A549 treated with AZD9567 at 1 μM for 4 hours (cell line): ENCODE measurements around the gene OR4P4. TPM values are rescaled to one million over a fixed set of nuclear protein-coding genes. Genes with fewer than 3 reads are reported as not detected.

Experiments
- total RNA-seq: library from RNA; stranded (reverse); fragments of 200-300 nt; extraction: Qiagen RNA extraction; gene quantifications from 5 replicates; pipeline ENCODE4 v1.2.3, GENCODE V29; 2022; ENCODE audit not compliant: insufficient read depth

The OR4P4 gene
- not detected in 5 replicates for total RNA-seq

DNA sequence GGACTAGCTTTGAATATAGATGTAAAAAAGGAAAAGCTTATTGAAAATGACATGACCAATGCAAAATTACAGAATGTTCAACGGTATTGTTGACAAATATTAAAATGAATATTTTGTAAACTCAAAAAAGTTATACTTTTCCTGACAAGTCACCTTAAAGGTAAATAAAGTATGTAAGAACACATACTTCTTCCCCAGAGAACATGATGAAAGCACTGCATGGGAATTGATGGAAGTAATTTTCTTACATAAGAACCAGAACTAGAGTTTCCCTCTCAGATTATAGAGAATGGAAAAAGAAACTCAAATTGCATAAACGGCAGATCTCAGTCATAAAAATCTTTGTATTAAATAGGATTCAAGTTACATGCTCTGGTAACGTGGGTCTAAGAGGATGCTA lies at the start of gene OR4P4:
Gene OR4P4 (plus strand): TSS at position 301 of the 400 bp plus-strand sequence.

DNA sequence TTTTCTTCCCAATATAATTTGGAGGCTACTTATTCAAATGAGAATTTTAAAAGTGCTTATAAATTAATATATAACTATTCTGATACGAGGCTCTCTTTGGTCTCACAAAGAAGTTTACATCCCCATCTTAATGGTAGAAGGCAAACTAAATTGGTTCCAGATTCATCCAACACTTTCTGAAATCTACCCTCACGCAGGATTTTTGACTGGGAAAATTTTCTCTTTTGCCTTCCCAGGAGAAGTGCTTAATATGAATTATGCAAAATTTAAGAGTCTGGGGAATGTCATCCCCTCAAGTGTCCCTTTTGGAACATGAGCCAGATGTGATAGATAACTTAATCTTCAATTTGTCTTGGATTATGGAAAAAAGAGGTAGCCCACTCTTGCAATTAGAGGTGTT lies 27.4 kb upstream of the OR4P4 start, which contains the start of gene OR4C11:
Gene OR4C11 (minus strand): TSS at position 101 of the 400 bp plus-strand sequence. CDS start 3,272 bp downstream, outside the sequence.

DNA sequence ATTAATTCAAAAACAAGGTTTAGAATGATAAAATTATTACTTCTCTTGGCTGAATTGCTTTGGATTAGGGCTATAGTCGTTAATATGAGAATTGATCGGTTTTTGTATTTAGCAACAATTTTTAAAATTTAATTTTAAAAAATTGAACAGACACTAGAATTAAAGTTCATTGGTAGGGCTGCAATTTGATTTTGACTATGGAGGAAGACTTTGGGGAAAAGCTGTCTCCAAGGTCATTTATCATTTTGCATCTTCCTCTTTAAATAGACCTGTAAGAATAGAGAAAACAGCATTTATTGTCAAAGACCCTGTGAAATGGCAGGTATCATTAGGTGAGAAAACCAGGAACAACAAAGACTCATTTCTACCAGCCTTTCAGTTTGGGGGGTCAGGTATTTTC lies 13.1 kb downstream of the OR4P4 start, which contains the start of gene OR4S2:
Gene OR4S2 (plus strand): TSS at position 301 of the 400 bp plus-strand sequence. CDS start 2,577 bp downstream, outside the sequence.

DNA sequence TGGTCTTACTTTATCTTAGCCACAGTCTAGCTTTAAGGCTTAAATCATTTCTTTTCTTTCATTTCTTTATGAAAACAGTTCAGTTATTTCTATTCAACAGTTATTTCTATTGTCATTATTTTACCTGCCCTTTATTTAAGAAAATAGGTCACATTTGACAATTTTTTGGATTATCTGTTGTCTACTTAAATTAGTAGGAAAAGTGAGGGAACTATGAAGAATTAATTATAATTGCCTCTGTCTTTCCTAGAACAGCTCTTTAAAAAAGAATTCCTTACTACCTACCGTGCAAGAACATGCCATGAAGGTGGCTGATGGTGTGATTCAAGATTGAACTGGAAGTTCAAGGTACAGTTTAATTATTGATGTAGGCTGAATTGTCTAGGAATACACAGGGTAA lies 27.0 kb downstream of the OR4P4 start, which contains the start of gene OR4C6:
Gene OR4C6 (plus strand): TSS at position 301 of the 400 bp plus-strand sequence. CDS start 2,966 bp downstream, outside the sequence.

Other genes with a start within 250 kb of the OR4P4 start
- gene OR4C15, start 80.6 kb upstream of the OR4P4 start, total RNA-seq = not detected in 5 replicates
- gene OR4C16, start 63.0 kb upstream of the OR4P4 start, total RNA-seq = not detected in 5 replicates
- gene OR4C11, start 27.5 kb upstream of the OR4P4 start, total RNA-seq = not detected in 5 replicates
- gene OR4S2, start 13.2 kb downstream of the OR4P4 start, total RNA-seq = not detected in 5 replicates
- gene OR4C6, start 27.1 kb downstream of the OR4P4 start, total RNA-seq = not detected in 5 replicates
- not detected in 5 replicates for gene OR5D13, start 138.3 kb downstream of the OR4P4 start, total RNA-seq
- gene OR5D14, start 160.4 kb downstream of the OR4P4 start, total RNA-seq = not detected in 5 replicates
- gene OR5L1, start 176.3 kb downstream of the OR4P4 start, total RNA-seq = not detected in 5 replicates
- gene OR5D18, start 184.5 kb downstream of the OR4P4 start, total RNA-seq = not detected in 5 replicates
- not detected in 5 replicates for gene OR5L2, start 192.1 kb downstream of the OR4P4 start, total RNA-seq
- gene OR5D16, start 203.6 kb downstream of the OR4P4 start, total RNA-seq = not detected in 5 replicates
- not detected in 5 replicates for gene TRIM51, start 248.2 kb downstream of the OR4P4 start, total RNA-seq